Right atrium auricular region (tissue), 2 donors: Measurements from ENCODE around the gene TRPM3. TPM values are rescaled to one million over a fixed set of nuclear protein-coding genes. Genes with fewer than 3 reads are reported as not detected.

Source experiments
- DNase-seq: peaks from one replicate; pipeline ENCODE4 v3.0.0-alpha.2; 2019; ENCODE audit warnings: low spot score
- H3K27ac ChIP-seq, 2 donors: fragments of 200-600 bp; sonication (generic); 1 replicate in 1 of 2; 2 replicates in 1 of 2; pipeline ENCODE4 v1.5.1; 2016 to 2019
- H3K27me3 ChIP-seq, 2 donors: fragments of 200-600 bp; sonication (generic); one replicate each; pipeline versions ENCODE4 v1.5.1 to v1.6.0; 2017 to 2019
- H3K36me3 ChIP-seq: fragments of 200-600 bp; sonication (generic); one replicate; pipeline ENCODE4 v1.5.1; 2016
- H3K4me1 ChIP-seq, 2 donors: fragments of 200-600 bp; sonication (generic); one replicate each; pipeline versions ENCODE4 v1.5.1 to v1.6.0; 2017 to 2019
- H3K4me3 ChIP-seq, 2 donors: fragments of 200-600 bp; sonication (generic); 1 replicate in 1 of 2; 2 replicates in 1 of 2; pipeline ENCODE4 v1.5.1; 2017 to 2019; ENCODE audit warnings: mild to moderate bottlenecking in 1 of 2, moderate library complexity in 1 of 2
- H3K9me3 ChIP-seq, 2 donors: fragments of 200-600 bp; sonication (generic); one replicate each; pipeline ENCODE4 v1.5.1; 2019
- total RNA-seq, 2 donors: library from RNA; depleted of rRNA; stranded (reverse); fragments of >200 nt; gene quantifications; one replicate each; pipeline ENCODE4 v1.1.0, GENCODE V29; 2016
- TF ChIP-seq, protein P1 (sequence below), 2 donors: fragments of 200-600 bp; sonication (generic); IDR thresholded peaks; one replicate each; pipeline ENCODE4 v1.5.1; 2019; ENCODE audit warnings: antibody characterized with exemption in 2 of 2

TRPM3 gene
- total RNA-seq, 2 donors from 2014 or later: 0.59 to 1.5 TPM

- DNase-seq: no peak
- no peaks in the 10 kb centered on the region for H3K9me3 ChIP-seq
Measured at GRCh38 chr9:70873506-70873905, 247.9 kb downstream of the TRPM3 start.

GRCh38 chr9:70868661-70869652 lies 252.5 kb downstream of the TRPM3 start:
- TF ChIP-seq, protein P1, sequence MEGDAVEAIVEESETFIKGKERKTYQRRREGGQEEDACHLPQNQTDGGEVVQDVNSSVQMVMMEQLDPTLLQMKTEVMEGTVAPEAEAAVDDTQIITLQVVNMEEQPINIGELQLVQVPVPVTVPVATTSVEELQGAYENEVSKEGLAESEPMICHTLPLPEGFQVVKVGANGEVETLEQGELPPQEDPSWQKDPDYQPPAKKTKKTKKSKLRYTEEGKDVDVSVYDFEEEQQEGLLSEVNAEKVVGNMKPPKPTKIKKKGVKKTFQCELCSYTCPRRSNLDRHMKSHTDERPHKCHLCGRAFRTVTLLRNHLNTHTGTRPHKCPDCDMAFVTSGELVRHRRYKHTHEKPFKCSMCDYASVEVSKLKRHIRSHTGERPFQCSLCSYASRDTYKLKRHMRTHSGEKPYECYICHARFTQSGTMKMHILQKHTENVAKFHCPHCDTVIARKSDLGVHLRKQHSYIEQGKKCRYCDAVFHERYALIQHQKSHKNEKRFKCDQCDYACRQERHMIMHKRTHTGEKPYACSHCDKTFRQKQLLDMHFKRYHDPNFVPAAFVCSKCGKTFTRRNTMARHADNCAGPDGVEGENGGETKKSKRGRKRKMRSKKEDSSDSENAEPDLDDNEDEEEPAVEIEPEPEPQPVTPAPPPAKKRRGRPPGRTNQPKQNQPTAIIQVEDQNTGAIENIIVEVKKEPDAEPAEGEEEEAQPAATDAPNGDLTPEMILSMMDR (IDR thresholded peaks at IDR 0.05): no peak
- no peaks in the 10 kb centered on the region for H3K27me3 ChIP-seq
- peak overlapping the region; percentile 50 for H3K27ac ChIP-seq
- peak overlapping the region; percentile 36 to 46 for H3K4me3 ChIP-seq
- no peaks in the 10 kb centered on the region for H3K36me3 ChIP-seq
- DNase-seq: peak; percentile 59
- H3K4me1 ChIP-seq: no peaks in the 10 kb centered on the region
- H3K9me3 ChIP-seq: no peaks in the 10 kb centered on the region

More at GRCh38 chr9:70873506-70873905, 247.9 kb downstream of the TRPM3 start:
- TF ChIP-seq, protein P1 (IDR thresholded peaks at IDR 0.05): no peak
- Histone ChIP-seq H3K4me1 (no peaks in the 10 kb centered on the region), H3K27me3 (no peaks in the 10 kb centered on the region), H3K4me3 (no peak overlapping the region), H3K36me3 (no peaks in the 10 kb centered on the region), H3K27ac (no peak overlapping the region)

- Histone ChIP-seq H3K27me3 (no peaks in the 10 kb centered on the region), H3K27ac (no peak overlapping the region), H3K9me3 (no peaks in the 10 kb centered on the region), H3K4me3 (no peak overlapping the region), H3K36me3 (no peaks in the 10 kb centered on the region), H3K4me1 (no peaks in the 10 kb centered on the region)
- DNase-seq: no peak
- TF ChIP-seq, protein P1 (IDR thresholded peaks at IDR 0.05): no peak
Measured at GRCh38 chr9:70868041-70868440, 253.4 kb downstream of the TRPM3 start.

GRCh38 chr9:70865471-70865870 lies 255.9 kb downstream of the TRPM3 start:
- Histone ChIP-seq H3K27ac (no peak overlapping the region), H3K4me1 (no peaks in the 10 kb centered on the region), H3K9me3 (no peaks in the 10 kb centered on the region), H3K36me3 (no peaks in the 10 kb centered on the region), H3K4me3 (no peak overlapping the region), H3K27me3 (no peaks in the 10 kb centered on the region)
- no peak for DNase-seq
- TF ChIP-seq, protein P1 (IDR thresholded peaks at IDR 0.05): no peak

DNA sequence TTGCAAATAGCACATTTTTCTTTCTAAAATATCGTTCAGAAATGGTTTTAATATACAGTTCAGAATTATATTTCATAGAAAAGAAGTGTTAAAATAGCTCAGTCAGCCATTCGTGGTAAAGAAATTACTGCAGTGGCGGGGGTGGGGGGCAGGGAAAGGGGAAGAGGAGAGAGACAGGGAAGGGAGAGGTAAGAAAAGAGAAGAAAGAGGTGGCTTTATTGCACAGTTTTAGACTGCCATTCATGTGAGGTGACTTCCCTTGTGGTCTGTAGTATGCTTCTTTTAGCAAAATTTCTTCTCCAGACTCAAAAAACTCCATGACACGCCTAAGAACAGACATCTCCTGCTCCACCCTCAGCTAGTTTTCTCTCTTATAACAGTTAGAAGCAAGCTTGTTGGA lies 259.6 kb downstream of the TRPM3 start:
- Histone ChIP-seq H3K36me3 (no peaks in the 10 kb centered on the region), H3K27ac (no peak overlapping the region), H3K4me3 (no peak overlapping the region), H3K27me3 (no peaks in the 10 kb centered on the region), H3K4me1 (no peaks in the 10 kb centered on the region), H3K9me3 (no peaks in the 10 kb centered on the region)
- TF ChIP-seq, protein P1 (IDR thresholded peaks at IDR 0.05): no peak
- no peak for DNase-seq
